K562 (cell line): Measurements from ENCODE around the gene ZNF804A. TPM values are rescaled to one million over a fixed set of nuclear protein-coding genes. Genes with fewer than 3 reads are reported as not detected.

ENCODE experiments used
- ATAC-seq: fragments of 200-7000 bp; cut with Tn5 transposase; 3 replicates; pipeline ENCODE4 v1.9.1; 2020; ENCODE audit warnings: moderate library complexity
- BruUV-seq: library from RNA; stranded (reverse); fragments of 400-500 nt; replicated peaks from 2 replicates; lab custom pipeline; 2021; lab: Mats Ljungman, UMichigan
- CTCF ChIA-PET: fragments of 300-600 bp; formaldehyde crosslinking; extraction: SDS; loops from one replicate; lab custom pipeline; 2021; ENCODE audit warnings: low intra/inter-chr PET ratio; lab: Yijun Ruan, JAX
- POLR2A ChIA-PET: fragments of 300-600, 350-650 bp; sonication (Branson Sonifier 250); formaldehyde crosslinking; extraction: SDS; loops from one replicate; lab custom pipeline; 2021; ENCODE audit warnings: antibody characterized with exemption, inconsistent platforms; lab: Yijun Ruan, JAX
- DNase-seq, 4 experiments: peaks; one replicate each; pipeline versions ENCODE4 v3.0.0 to v3.0.0-alpha.2; 2011 to 2018; ENCODE audit warnings: low spot score in 3 of 4, mixed read lengths in 3 of 4; ENCODE audit errors: extremely low read depth in 1 of 4
- FAIRE-seq: peaks from 2 replicates; lab custom pipeline; 2011; peaks lifted over from hg19 to GRCh38; lab: Jason Lieb, UNC
- H2AFZ ChIP-seq: 2 replicates; pipeline ENCODE4 v1.6.0; 2011; ENCODE audit warnings: low read depth, low read length, control low read depth, inconsistent platforms
- H3K27ac ChIP-seq: fragments of 200-600 bp; 3 replicates; pipeline ENCODE4 v1.8.0; 2011; ENCODE audit warnings: low read depth, mild to moderate bottlenecking, control low read depth, inconsistent platforms, low read length, moderate library complexity, mixed read lengths; ENCODE audit errors: extremely low read depth
- H3K27me3 ChIP-seq, 2 experiments: fragments of 300-600 bp in 1 of 2; 2 replicates in 1 of 2; 3 replicates in 1 of 2; pipeline versions ENCODE4 v1.6.0 to v1.8.0; 2011; ENCODE audit warnings: inconsistent platforms in 2 of 2, low read length in 2 of 2, mild to moderate bottlenecking in 1 of 2, mixed read lengths in 1 of 2, moderate library complexity in 1 of 2; ENCODE audit not compliant: control insufficient read depth in 2 of 2, insufficient read depth in 2 of 2
- H3K36me3 ChIP-seq: fragments of 300-600 bp; 3 replicates; pipeline ENCODE4 v1.8.0; 2011; ENCODE audit warnings: mild to moderate bottlenecking, low read length, inconsistent platforms; ENCODE audit not compliant: control insufficient read depth, insufficient read depth
- H3K4me1 ChIP-seq, 2 experiments: fragments of 200-600 bp in 1 of 2; replicated peaks in 1 of 2; 2 replicates in 1 of 2; 3 replicates in 1 of 2; pipeline versions ENCODE4 v1.5.1 to v1.8.0; 2011; ENCODE audit warnings: inconsistent platforms in 2 of 2, low read length in 2 of 2, mild to moderate bottlenecking in 1 of 2, mixed read lengths in 1 of 2, moderate library complexity in 1 of 2; ENCODE audit not compliant: control insufficient read depth in 2 of 2, insufficient read depth in 2 of 2
- H3K4me2 ChIP-seq: 2 replicates; pipeline ENCODE4 v1.6.1; 2011; ENCODE audit warnings: low read length, control low read depth, inconsistent platforms, mixed read lengths; ENCODE audit not compliant: insufficient read depth
- H3K4me3 ChIP-seq: fragments of 200-600 bp; sonication (generic), shearing (Covaris generic); 2 replicates; pipeline ENCODE4 v1.5.1; 2016; ENCODE audit warnings: control low read depth, inconsistent platforms
- H3K79me2 ChIP-seq: fragments of 200-600 bp; 3 replicates; pipeline ENCODE4 v1.8.0; 2011; ENCODE audit warnings: low read length, inconsistent platforms; ENCODE audit not compliant: control insufficient read depth, insufficient read depth
- H3K9ac ChIP-seq, 2 experiments: 2 replicates each; pipeline versions ENCODE4 v1.6.0 to v1.6.1; 2011; ENCODE audit warnings: low read depth in 2 of 2, low read length in 2 of 2, control low read depth in 1 of 2, inconsistent platforms in 1 of 2, mild to moderate bottlenecking in 1 of 2, mixed read lengths in 1 of 2; ENCODE audit not compliant: insufficient read depth in 1 of 2
- H3K9me1 ChIP-seq: one replicate; pipeline ENCODE4 v1.6.0; 2011; ENCODE audit warnings: inconsistent platforms, mild to moderate bottlenecking, low read length, moderate library complexity; ENCODE audit not compliant: control insufficient read depth, insufficient read depth
- H3K9me3 ChIP-seq: replicated peaks from 2 replicates; pipeline ENCODE4 v1.5.1; 2011; ENCODE audit warnings: low read depth, low read length, inconsistent platforms; ENCODE audit not compliant: control insufficient read depth, insufficient read depth
- H4K20me1 ChIP-seq: replicated peaks from 2 replicates; pipeline ENCODE4 v1.6.1; 2011; ENCODE audit warnings: low read length, inconsistent platforms, mixed read lengths; ENCODE audit not compliant: control insufficient read depth, insufficient read depth
- NCOA4 ChIP-seq: fragments of 450-650 bp; IDR thresholded peaks from 2 replicates; pipeline ENCODE4 v1.6.1; 2018; ENCODE audit warnings: mild to moderate bottlenecking; ENCODE audit not compliant: partially characterized antibody
- NR4A1 ChIP-seq, 2 experiments: fragments of 250-450 bp in 1 of 2; fragments of 450-650 bp in 1 of 2; sonication (Bioruptor Pico) in 1 of 2; IDR thresholded peaks; 2 replicates each; pipeline versions ENCODE4 v1.4.0 to v1.6.1; 2016 to 2020; ENCODE audit warnings: mild to moderate bottlenecking in 2 of 2, missing compliant biosample characterization in 1 of 2, missing genetic modification characterization in 1 of 2, moderate library complexity in 1 of 2
- OTX1 ChIP-seq: fragments of 450-650 bp; formaldehyde crosslinking; IDR thresholded peaks from 2 replicates; pipeline ENCODE4 v1.4.0; 2022; ENCODE audit warnings: mild to moderate bottlenecking
- PPARD ChIP-seq: fragments of 250-450 bp; sonication (Bioruptor Pico); IDR thresholded peaks from 2 replicates; pipeline ENCODE4 v1.8.0; 2022; ENCODE audit warnings: inconsistent platforms, mild to moderate bottlenecking, moderate library complexity
- RFX5 ChIP-seq: IDR thresholded peaks from 2 replicates; pipeline ENCODE4 v1.6.1; 2011; ENCODE audit warnings: low read depth, mild to moderate bottlenecking, improper control_type of control experiment, low read length
- RHOXF2B ChIP-seq: fragments of 250-450 bp; sonication (Bioruptor Pico); conservative IDR thresholded peaks from 2 replicates; pipeline ENCODE4 v1.5.1; 2021
- XRCC5 ChIP-seq: fragments of 200-400 bp; formaldehyde crosslinking; IDR thresholded peaks from 2 replicates; pipeline ENCODE4 v1.6.1; 2017; ENCODE audit warnings: low read depth, mild to moderate bottlenecking, low read length
- ZNF764 ChIP-seq: fragments of 250-450 bp; sonication (Bioruptor Pico); IDR thresholded peaks from 2 replicates; pipeline ENCODE4 v1.4.0; 2020; ENCODE audit warnings: low read depth, mild to moderate bottlenecking, moderate library complexity
- WGBS: fragments of 100-300 bp; shearing (Covaris generic); methylation state at CpG from one replicate; pipeline ENCODE4 v1.1.6; 2016; ENCODE audit warnings: low coverage, mixed read lengths; ENCODE audit not compliant: insufficient coverage; ENCODE audit errors: missing lambda C conversion rate; 5-methylcytosine and 5-hydroxymethylcytosine counted together
- in situ Hi-C: fragments of 300-500 bp; cut with MboI; formaldehyde crosslinking; loops from 4 replicates; pipeline ENCODE4 v1.15.0; 2018; ENCODE audit warnings: inconsistent platforms, mixed read lengths
- intact Hi-C: fragments of 100-400 bp; cut with micrococcal nuclease; formaldehyde crosslinking; loops from 2 replicates; pipeline ENCODE4 v1.14.2; 2022
- polyA plus RNA-seq, 8 experiments: library from polyadenylated mRNA; depleted of rRNA in 4 of 8; stranded (reverse) in 5 of 8; unstranded in 3 of 8; fragments of >200 nt; fragmentation: Nextera tagmentation in 2 of 8; fragmentation: Illumina TruSeq in 1 of 8; extraction: Ambion mirVana in 2 of 8; extraction: Trizol in 1 of 8; gene quantifications; 2 replicates each; pipeline versions ENCODE4 v1.2.1 to v1.2.3, GENCODE V29; 2011 to 2014; ENCODE audit warnings: inconsistent platforms in 1 of 8, missing spikeins in 1 of 8
- total RNA-seq, 7 experiments: library from RNA; depleted of rRNA in 6 of 7; stranded (reverse); fragments of >200 nt in 6 of 7; fragmentation: Illumina TruSeq in 2 of 7; extraction: Trizol in 2 of 7; gene quantifications; 2 replicates each; pipeline versions ENCODE4 v1.2.1 to v1.2.3, GENCODE V29; 2011 to 2021; ENCODE audit warnings: low replicate concordance in 1 of 7
- TF ChIP-seq, protein P1 (sequence below): fragments of 250-450 bp; sonication (Bioruptor Pico); IDR thresholded peaks from 2 replicates; pipeline ENCODE4 v1.9.0; 2021; ENCODE audit warnings: mild to moderate bottlenecking
- TF ChIP-seq, protein P2 (sequence below): fragments of 250-450 bp; sonication (Bioruptor Pico); IDR thresholded peaks from 2 replicates; pipeline ENCODE4 v1.6.1; 2021; ENCODE audit warnings: mild to moderate bottlenecking
- TF ChIP-seq, protein P3 (sequence below), 3 experiments: fragments of 200-800 bp in 1 of 3; fragments of 250-450 bp in 1 of 3; fragments of 450-650 bp in 1 of 3; sonication (Bioruptor Pico) in 1 of 3; sonication (Bioruptor generic) in 1 of 3; formaldehyde crosslinking in 1 of 3; IDR thresholded peaks; 2 replicates each; pipeline versions ENCODE4 v1.6.1 to v1.8.0; 2016 to 2022; ENCODE audit warnings: mild to moderate bottlenecking in 2 of 3, missing genetic modification characterization in 2 of 3, missing compliant biosample characterization in 1 of 3, moderate library complexity in 1 of 3

Gene ZNF804A
- total and polyA plus RNA-seq, 9 of the 15 experiments (the other 6 are each of a cell fraction or from before 2014, with no cell fraction given), result 0.01 to 1.2 (median 0.73) TPM

DNA sequence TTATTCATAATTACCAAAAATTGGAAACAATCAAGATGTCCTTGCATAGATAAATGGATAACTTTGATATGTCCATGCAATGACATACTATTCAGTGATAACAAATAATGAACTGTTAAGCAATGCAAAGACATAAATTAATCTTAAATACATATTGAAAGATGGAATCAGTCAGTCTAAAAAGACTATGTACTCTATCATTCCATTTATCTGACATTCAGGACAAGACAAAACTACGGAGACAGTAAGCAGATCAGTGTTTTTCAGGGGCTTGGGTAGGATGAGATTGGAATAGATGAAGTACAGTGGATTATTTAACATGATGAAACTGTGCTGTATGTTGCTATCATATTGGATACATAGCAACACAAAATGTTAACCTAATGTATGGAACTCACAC, 21.3 kb upstream of the ZNF804A start:
- FAIRE-seq, result no peak
- CTCF ChIA-PET, result no interaction called here
- Histone ChIP-seq H3K27me3 (no peaks in the 10 kb centered on the region), H3K9me3 (no peaks in the 10 kb centered on the region)
- TF ChIP-seq XRCC5, result no peak
- TF ChIP-seq, protein P1, sequence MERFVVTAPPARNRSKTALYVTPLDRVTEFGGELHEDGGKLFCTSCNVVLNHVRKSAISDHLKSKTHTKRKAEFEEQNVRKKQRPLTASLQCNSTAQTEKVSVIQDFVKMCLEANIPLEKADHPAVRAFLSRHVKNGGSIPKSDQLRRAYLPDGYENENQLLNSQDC, result no peak
- TF ChIP-seq OTX1 (CRISPR knock-in tag), result no peak
- no peak for TF ChIP-seq RHOXF2B (CRISPR knock-in tag)
- TF ChIP-seq, protein P2, sequence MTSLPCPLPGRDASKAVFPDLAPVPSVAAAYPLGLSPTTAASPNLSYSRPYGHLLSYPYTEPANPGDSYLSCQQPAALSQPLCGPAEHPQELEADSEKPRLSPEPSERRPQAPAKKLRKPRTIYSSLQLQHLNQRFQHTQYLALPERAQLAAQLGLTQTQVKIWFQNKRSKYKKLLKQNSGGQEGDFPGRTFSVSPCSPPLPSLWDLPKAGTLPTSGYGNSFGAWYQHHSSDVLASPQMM (CRISPR knock-in tag), result no peak
- TF ChIP-seq, protein P3, sequence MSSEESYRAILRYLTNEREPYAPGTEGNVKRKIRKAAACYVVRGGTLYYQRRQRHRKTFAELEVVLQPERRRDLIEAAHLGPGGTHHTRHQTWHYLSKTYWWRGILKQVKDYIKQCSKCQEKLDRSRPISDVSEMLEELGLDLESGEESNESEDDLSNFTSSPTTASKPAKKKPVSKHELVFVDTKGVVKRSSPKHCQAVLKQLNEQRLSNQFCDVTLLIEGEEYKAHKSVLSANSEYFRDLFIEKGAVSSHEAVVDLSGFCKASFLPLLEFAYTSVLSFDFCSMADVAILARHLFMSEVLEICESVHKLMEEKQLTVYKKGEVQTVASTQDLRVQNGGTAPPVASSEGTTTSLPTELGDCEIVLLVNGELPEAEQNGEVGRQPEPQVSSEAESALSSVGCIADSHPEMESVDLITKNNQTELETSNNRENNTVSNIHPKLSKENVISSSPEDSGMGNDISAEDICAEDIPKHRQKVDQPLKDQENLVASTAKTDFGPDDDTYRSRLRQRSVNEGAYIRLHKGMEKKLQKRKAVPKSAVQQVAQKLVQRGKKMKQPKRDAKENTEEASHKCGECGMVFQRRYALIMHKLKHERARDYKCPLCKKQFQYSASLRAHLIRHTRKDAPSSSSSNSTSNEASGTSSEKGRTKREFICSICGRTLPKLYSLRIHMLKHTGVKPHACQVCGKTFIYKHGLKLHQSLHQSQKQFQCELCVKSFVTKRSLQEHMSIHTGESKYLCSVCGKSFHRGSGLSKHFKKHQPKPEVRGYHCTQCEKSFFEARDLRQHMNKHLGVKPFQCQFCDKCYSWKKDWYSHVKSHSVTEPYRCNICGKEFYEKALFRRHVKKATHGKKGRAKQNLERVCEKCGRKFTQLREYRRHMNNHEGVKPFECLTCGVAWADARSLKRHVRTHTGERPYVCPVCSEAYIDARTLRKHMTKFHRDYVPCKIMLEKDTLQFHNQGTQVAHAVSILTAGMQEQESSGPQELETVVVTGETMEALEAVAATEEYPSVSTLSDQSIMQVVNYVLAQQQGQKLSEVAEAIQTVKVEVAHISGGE (CRISPR knock-in tag; IDR thresholded peaks at IDR 0.05), result no peak
- no peak for TF ChIP-seq NR4A1 (CRISPR knock-in tag; IDR thresholded peaks at IDR 0.05)
- TF ChIP-seq NR4A1 (tag; IDR thresholded peaks at IDR 0.05), result no peak
- no peak for TF ChIP-seq PPARD (CRISPR knock-in tag)
- no peak for TF ChIP-seq RFX5
- TF ChIP-seq NCOA4, result no peak
- no peak for TF ChIP-seq ZNF764
- TF ChIP-seq, all 486 proteins: peak for 0
- H2AFZ ChIP-seq, result no peak overlapping the region
- in situ Hi-C loops, result no loop called here
- no peak overlapping the region for H3K4me3 ChIP-seq
- H3K9ac ChIP-seq, result no peak overlapping the region
- no peak for ATAC-seq
- intact Hi-C loops, result no loop called here
- DNase-seq, result no peak
- no peaks in the 10 kb centered on the region for H4K20me1 ChIP-seq
- H3K4me1 ChIP-seq, result no peaks in the 10 kb centered on the region
- H3K4me2 ChIP-seq, result no peak overlapping the region
- POLR2A ChIA-PET, result no interaction called here
- H3K36me3 ChIP-seq, result no peaks in the 10 kb centered on the region
- no peaks in the 10 kb centered on the region for H3K79me2 ChIP-seq
- H3K9me1 ChIP-seq, result no peaks in the 10 kb centered on the region
- BruUV-seq, result no TSS peak
- 0% methylated on average over 1 of the region's 1 CpG for WGBS
- no peak overlapping the region for H3K27ac ChIP-seq
